ENCODE results near the gene OR13C2. TPM values are rescaled to one million over a fixed set of nuclear protein-coding genes. Genes with fewer than 3 reads are reported as not detected.

Gene OR13C2
- total and polyA plus RNA-seq, 4 donors = not detected

GRCh38 chr9:104572612-104573011 lies 32.8 kb downstream of the OR13C2 start:
- H3K9me3 ChIP-seq (ENCODE audit: control insufficient read depth in 4 of 4, insufficient read depth in 3 of 4, low read length in 3 of 4) = peaks cover 0 to 4% (median under 1%) of the 10 kb centered on the region in 4 donors
- DNase-seq = no peak
- H3K36me3 ChIP-seq (ENCODE audit: control insufficient read depth in 4 of 4, insufficient read depth in 4 of 4, low read length in 4 of 4) = no peaks in the 10 kb centered on the region
- no peaks in the 10 kb centered on the region for H3K27me3 ChIP-seq (ENCODE audit: control insufficient read depth in 3 of 3, insufficient read depth in 3 of 3, low read length in 2 of 3)
- H3K4me3 ChIP-seq = no peak overlapping the region
- H3K4me1 ChIP-seq (ENCODE audit: control insufficient read depth in 5 of 5, insufficient read depth in 5 of 5, low read length in 5 of 5) = no peaks in the 10 kb centered on the region
- WGBS, 2 donors = 67 to 82% methylated on average over 1 of the region's 1 CpG
- H3K9ac ChIP-seq (ENCODE audit: insufficient read depth in 1 of 2, low read length in 2 of 2) = no peak overlapping the region
- TF ChIP-seq, protein P1, sequence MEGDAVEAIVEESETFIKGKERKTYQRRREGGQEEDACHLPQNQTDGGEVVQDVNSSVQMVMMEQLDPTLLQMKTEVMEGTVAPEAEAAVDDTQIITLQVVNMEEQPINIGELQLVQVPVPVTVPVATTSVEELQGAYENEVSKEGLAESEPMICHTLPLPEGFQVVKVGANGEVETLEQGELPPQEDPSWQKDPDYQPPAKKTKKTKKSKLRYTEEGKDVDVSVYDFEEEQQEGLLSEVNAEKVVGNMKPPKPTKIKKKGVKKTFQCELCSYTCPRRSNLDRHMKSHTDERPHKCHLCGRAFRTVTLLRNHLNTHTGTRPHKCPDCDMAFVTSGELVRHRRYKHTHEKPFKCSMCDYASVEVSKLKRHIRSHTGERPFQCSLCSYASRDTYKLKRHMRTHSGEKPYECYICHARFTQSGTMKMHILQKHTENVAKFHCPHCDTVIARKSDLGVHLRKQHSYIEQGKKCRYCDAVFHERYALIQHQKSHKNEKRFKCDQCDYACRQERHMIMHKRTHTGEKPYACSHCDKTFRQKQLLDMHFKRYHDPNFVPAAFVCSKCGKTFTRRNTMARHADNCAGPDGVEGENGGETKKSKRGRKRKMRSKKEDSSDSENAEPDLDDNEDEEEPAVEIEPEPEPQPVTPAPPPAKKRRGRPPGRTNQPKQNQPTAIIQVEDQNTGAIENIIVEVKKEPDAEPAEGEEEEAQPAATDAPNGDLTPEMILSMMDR (IDR thresholded peaks at IDR 0.05; ENCODE audit: control extremely low read depth, extremely low read depth) = no peak
- no peak for ATAC-seq (ENCODE audit: insufficient read depth, low FRiP score)
- H3K27ac ChIP-seq (ENCODE audit: low read depth in 1 of 2, low read length in 1 of 2) = no peak overlapping the region

GRCh38 chr9:104568868-104569267 lies 36.6 kb downstream of the OR13C2 start, which contains the start of gene OR13C8:
Gene OR13C8, plus strand, starts transcription at chr9:104569168. Its CDS starts 0 bp downstream, at chr9:104569168.
- DNase-seq = no peak
- ATAC-seq (ENCODE audit: insufficient read depth, low FRiP score) = no peak
- Histone ChIP-seq H3K9me3 (ENCODE audit: control insufficient read depth in 4 of 4, insufficient read depth in 3 of 4, low read length in 3 of 4) (peaks cover 0 to 4% (median under 1%) of the 10 kb centered on the region in 4 donors), H3K36me3 (ENCODE audit: control insufficient read depth in 4 of 4, insufficient read depth in 4 of 4, low read length in 4 of 4) (no peaks in the 10 kb centered on the region), H3K9ac (ENCODE audit: insufficient read depth in 1 of 2, low read length in 2 of 2) (no peak within 1 kb of the TSS), H3K27ac (ENCODE audit: low read depth in 1 of 2, low read length in 1 of 2) (no peak within 1 kb of the TSS), H3K4me3 (no peak within 1 kb of the TSS), H3K27me3 (ENCODE audit: control insufficient read depth in 3 of 3, insufficient read depth in 3 of 3, low read length in 2 of 3) (no peaks in the 10 kb centered on the region), H3K4me1 (ENCODE audit: control insufficient read depth in 5 of 5, insufficient read depth in 5 of 5, low read length in 5 of 5) (no peaks in the 10 kb centered on the region)
- TF ChIP-seq, protein P1 (IDR thresholded peaks at IDR 0.05; ENCODE audit: control extremely low read depth, extremely low read depth) = no peak
- WGBS, 2 donors = 87 to 96% methylated on average over 4 of the region's 4 CpGs

- ATAC-seq (ENCODE audit: insufficient read depth, low FRiP score) (no peak), DNase-seq (no peak)
- TF ChIP-seq, protein P1 (IDR thresholded peaks at IDR 0.05; ENCODE audit: control extremely low read depth, extremely low read depth) = no peak
- Histone ChIP-seq H3K36me3 (ENCODE audit: control insufficient read depth in 4 of 4, insufficient read depth in 4 of 4, low read length in 4 of 4) (no peaks in the 10 kb centered on the region), H3K4me1 (ENCODE audit: control insufficient read depth in 5 of 5, insufficient read depth in 5 of 5, low read length in 5 of 5) (no peaks in the 10 kb centered on the region), H3K27me3 (ENCODE audit: control insufficient read depth in 3 of 3, insufficient read depth in 3 of 3, low read length in 2 of 3) (no peaks in the 10 kb centered on the region), H3K9ac (ENCODE audit: insufficient read depth in 1 of 2, low read length in 2 of 2) (no peak overlapping the region), H3K4me3 (no peak overlapping the region), H3K27ac (ENCODE audit: low read depth in 1 of 2, low read length in 1 of 2) (no peak overlapping the region), H3K9me3 (ENCODE audit: control insufficient read depth in 4 of 4, insufficient read depth in 3 of 4, low read length in 3 of 4) (peaks cover 0 to under 1% (median 0%) of the 10 kb centered on the region in 4 donors)
- 50 to 76% methylated on average over 1 of the region's 1 CpG for WGBS, 2 donors
These were observed 41.1 kb downstream of the OR13C2 start for GRCh38 chr9:104564358-104564757.
